ENCODE results near the gene TMEM184B. TPM values are rescaled to one million over a fixed set of nuclear protein-coding genes. Genes with fewer than 3 reads are reported as not detected.

Gene TMEM184B
- total RNA-seq, 4 donors from 2014 or later: 39.1 to 56.1 (median 51.4) TPM

DNA sequence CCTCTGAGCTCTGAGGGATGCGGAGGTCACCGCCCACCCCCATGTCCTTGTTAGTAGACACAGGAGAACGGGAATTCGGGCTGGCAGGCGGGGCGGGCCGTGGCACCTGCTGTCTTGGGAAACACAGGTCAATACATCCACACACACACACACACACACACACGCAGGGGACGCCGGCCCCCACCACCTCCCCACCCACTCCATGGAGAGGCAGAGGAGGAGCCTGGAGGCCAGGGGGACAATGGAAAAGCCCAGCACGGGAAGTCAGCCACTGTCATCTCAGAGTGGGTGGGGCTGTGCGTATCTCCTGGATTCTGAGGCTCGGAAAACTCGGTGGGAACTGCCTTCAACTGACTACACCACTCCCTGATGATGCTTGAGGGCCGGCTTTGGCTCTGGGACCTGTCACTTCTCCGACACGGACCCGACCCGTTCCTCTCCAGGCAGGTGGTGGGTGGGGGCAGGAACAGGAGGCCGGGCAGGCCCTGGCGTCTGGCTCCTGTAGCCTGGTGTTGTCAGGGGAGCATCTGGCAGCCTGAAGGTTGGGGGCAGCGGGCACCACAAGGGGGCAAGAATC, 18.5 kb upstream of the TMEM184B start:
- peak overlapping the region in 2 of 4 donors; percentile 12 to 30 for H3K27ac ChIP-seq
- no peak overlapping the region for H3K4me3 ChIP-seq
- no peaks in the 10 kb centered on the region for H3K27me3 ChIP-seq
- H3K36me3 ChIP-seq: peaks cover 0 to 53% (median 0%) of the 10 kb centered on the region in 3 donors
- TF ChIP-seq POLR2A (IDR thresholded peaks at IDR 0.05): no peak
- TF ChIP-seq, protein P1, sequence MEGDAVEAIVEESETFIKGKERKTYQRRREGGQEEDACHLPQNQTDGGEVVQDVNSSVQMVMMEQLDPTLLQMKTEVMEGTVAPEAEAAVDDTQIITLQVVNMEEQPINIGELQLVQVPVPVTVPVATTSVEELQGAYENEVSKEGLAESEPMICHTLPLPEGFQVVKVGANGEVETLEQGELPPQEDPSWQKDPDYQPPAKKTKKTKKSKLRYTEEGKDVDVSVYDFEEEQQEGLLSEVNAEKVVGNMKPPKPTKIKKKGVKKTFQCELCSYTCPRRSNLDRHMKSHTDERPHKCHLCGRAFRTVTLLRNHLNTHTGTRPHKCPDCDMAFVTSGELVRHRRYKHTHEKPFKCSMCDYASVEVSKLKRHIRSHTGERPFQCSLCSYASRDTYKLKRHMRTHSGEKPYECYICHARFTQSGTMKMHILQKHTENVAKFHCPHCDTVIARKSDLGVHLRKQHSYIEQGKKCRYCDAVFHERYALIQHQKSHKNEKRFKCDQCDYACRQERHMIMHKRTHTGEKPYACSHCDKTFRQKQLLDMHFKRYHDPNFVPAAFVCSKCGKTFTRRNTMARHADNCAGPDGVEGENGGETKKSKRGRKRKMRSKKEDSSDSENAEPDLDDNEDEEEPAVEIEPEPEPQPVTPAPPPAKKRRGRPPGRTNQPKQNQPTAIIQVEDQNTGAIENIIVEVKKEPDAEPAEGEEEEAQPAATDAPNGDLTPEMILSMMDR (IDR thresholded peaks at IDR 0.05): no peak
- no peak for DNase-seq
- H3K4me1 ChIP-seq: peaks cover 0 to 8% (median 0%) of the 10 kb centered on the region in 4 donors
- H3K9me3 ChIP-seq: no peaks in the 10 kb centered on the region

GRCh38 chr22:38290347-38290746, 17.5 kb upstream of the TMEM184B start:
- no peak overlapping the region for H3K4me3 ChIP-seq
- DNase-seq: peak in 2 of 3 donors; percentile 61 to 71
- no peak for TF ChIP-seq POLR2A (IDR thresholded peaks at IDR 0.05)
- TF ChIP-seq, protein P1 (IDR thresholded peaks at IDR 0.05): no peak
- H3K36me3 ChIP-seq: peaks cover 0 to 44% (median 0%) of the 10 kb centered on the region in 3 donors
- H3K4me1 ChIP-seq: peaks cover 0 to 8% (median 0%) of the 10 kb centered on the region in 4 donors
- H3K27me3 ChIP-seq: no peaks in the 10 kb centered on the region
- H3K9me3 ChIP-seq: no peaks in the 10 kb centered on the region
- peak overlapping the region in 1 of 4 donors; percentile 11 for H3K27ac ChIP-seq

GRCh38 chr22:38289583-38290082, 16.8 kb upstream of the TMEM184B start:
- H3K27me3 ChIP-seq: no peaks in the 10 kb centered on the region
- peaks cover 0 to 8% (median 0%) of the 10 kb centered on the region in 4 donors for H3K4me1 ChIP-seq
- H3K27ac ChIP-seq: peak overlapping the region in 1 of 4 donors; percentile 11
- H3K4me3 ChIP-seq: no peak overlapping the region
- no peak for DNase-seq
- TF ChIP-seq POLR2A (IDR thresholded peaks at IDR 0.05): no peak
- TF ChIP-seq, protein P1 (IDR thresholded peaks at IDR 0.05): no peak
- peaks cover 0 to 37% (median 0%) of the 10 kb centered on the region in 3 donors for H3K36me3 ChIP-seq
- no peaks in the 10 kb centered on the region for H3K9me3 ChIP-seq

GRCh38 chr22:38286915-38287669, 14.3 kb upstream of the TMEM184B start:
- Histone ChIP-seq H3K27me3 (no peaks in the 10 kb centered on the region), H3K4me3 (no peak overlapping the region), H3K9me3 (no peaks in the 10 kb centered on the region), H3K4me1 (peaks cover 0 to 16% (median 0%) of the 10 kb centered on the region in 4 donors), H3K36me3 (peaks cover 0 to 11% (median 0%) of the 10 kb centered on the region in 3 donors), H3K27ac (no peak overlapping the region)
- TF ChIP-seq, protein P1 (IDR thresholded peaks at IDR 0.05): no peak
- no peak for TF ChIP-seq POLR2A (IDR thresholded peaks at IDR 0.05)
- no peak for DNase-seq

- no peak for TF ChIP-seq POLR2A (IDR thresholded peaks at IDR 0.05)
- TF ChIP-seq, protein P1 (IDR thresholded peaks at IDR 0.05): no peak
- Histone ChIP-seq H3K4me3 (no peak overlapping the region), H3K27ac (no peak overlapping the region), H3K36me3 (peaks cover 0 to 3% (median 0%) of the 10 kb centered on the region in 3 donors), H3K27me3 (no peaks in the 10 kb centered on the region), H3K4me1 (peaks cover 0 to 8% (median 0%) of the 10 kb centered on the region in 4 donors), H3K9me3 (no peaks in the 10 kb centered on the region)
- no peak for DNase-seq
Measured at GRCh38 chr22:38285018-38285417, 12.2 kb upstream of the TMEM184B start.
